IPS DF 6.9 (cell line): Measurements from ENCODE around the gene GPR160.

ENCODE experiments used
- DNase-seq: peaks from one replicate; pipeline ENCODE4 v3.0.0-alpha.2; 2013; ENCODE audit warnings: low read depth, low spot score
- H3K27ac ChIP-seq: one replicate; pipeline ENCODE4 v1.5.1; 2013; ENCODE audit warnings: low read length, control low read depth
- H3K27me3 ChIP-seq: 2 replicates; pipeline ENCODE4 v1.6.1; 2013; ENCODE audit warnings: mild to moderate bottlenecking, low read length; ENCODE audit not compliant: control insufficient read depth, insufficient read depth
- H3K36me3 ChIP-seq: 2 replicates; pipeline ENCODE4 v1.6.1; 2013; ENCODE audit warnings: low read length; ENCODE audit not compliant: control insufficient read depth, insufficient read depth
- H3K4me1 ChIP-seq: 2 replicates; pipeline ENCODE4 v1.6.1; 2013; ENCODE audit warnings: low read length; ENCODE audit not compliant: control insufficient read depth, insufficient read depth
- H3K4me3 ChIP-seq: 2 replicates; pipeline ENCODE4 v1.5.1; 2013; ENCODE audit warnings: mild to moderate bottlenecking, low read length
- H3K9me3 ChIP-seq: 2 replicates; pipeline ENCODE4 v1.6.1; 2013; ENCODE audit warnings: low read length, inconsistent platforms; ENCODE audit not compliant: control insufficient read depth, insufficient read depth
- whole genome bisulfite sequencing: extraction: QIAGEN DNeasy Blood & Tissue Kit; methylation state at CpG from one replicate; pipeline ENCODE4 v1.1.7; 2013; ENCODE audit warnings: mixed read lengths, missing lambda C conversion rate; ENCODE audit not compliant: insufficient read length, insufficient coverage; 5-methylcytosine and 5-hydroxymethylcytosine counted together

Gene GPR160

DNA sequence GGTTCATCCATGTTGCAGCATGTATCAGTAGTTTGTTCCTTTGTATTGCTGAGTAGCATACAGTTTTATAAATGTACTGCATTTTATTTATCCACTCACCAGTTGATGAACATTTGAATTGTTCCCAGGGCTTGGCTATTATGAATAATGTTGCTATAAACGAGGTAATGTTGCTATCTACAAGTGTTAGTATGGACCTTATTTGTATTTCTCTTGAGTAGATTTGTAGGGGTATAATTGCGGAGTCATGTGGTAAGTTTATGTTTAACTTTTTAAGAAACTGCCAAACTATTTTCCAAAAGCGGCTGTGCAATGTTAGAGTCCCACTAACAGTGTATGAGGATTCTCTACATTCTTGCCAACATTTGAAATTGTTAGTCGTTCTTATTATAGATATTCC lies 13.0 kb downstream of the GPR160 start:
- H3K27ac ChIP-seq = no peak overlapping the region
- WGBS = no CpG with 5 or more reads among the region's 4 CpGs
- no peaks in the 10 kb centered on the region for H3K27me3 ChIP-seq
- DNase-seq = no peak
- no peaks in the 10 kb centered on the region for H3K4me1 ChIP-seq
- no peaks in the 10 kb centered on the region for H3K36me3 ChIP-seq
- no peak overlapping the region for H3K4me3 ChIP-seq
- H3K9me3 ChIP-seq = no peaks in the 10 kb centered on the region

DNA sequence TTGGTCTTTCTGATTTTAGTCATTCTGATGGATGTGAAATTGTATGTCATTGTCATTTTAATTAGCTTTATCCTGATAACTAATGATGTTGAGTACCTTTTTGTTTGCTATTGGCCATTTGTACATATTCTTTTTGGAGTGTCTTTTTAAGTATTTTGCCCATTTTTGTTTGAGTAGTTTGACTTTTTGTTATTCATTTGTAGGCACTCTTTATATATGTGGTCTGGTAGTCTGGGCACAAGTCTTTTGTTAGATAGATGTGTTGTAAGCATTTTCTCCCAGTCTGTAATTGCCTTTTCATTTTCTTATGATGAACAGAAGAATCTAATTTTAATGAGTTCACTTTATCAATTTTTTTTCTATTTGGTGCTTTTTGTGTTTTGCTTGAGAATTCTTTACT lies 14.6 kb downstream of the GPR160 start:
- Histone ChIP-seq H3K9me3 (no peaks in the 10 kb centered on the region), H3K4me1 (no peaks in the 10 kb centered on the region; the same call in 1 of the 2 replicates), H3K27me3 (no peaks in the 10 kb centered on the region), H3K27ac (no peak overlapping the region), H3K36me3 (no peaks in the 10 kb centered on the region), H3K4me3 (no peak overlapping the region)
- DNase-seq = no peak

DNA sequence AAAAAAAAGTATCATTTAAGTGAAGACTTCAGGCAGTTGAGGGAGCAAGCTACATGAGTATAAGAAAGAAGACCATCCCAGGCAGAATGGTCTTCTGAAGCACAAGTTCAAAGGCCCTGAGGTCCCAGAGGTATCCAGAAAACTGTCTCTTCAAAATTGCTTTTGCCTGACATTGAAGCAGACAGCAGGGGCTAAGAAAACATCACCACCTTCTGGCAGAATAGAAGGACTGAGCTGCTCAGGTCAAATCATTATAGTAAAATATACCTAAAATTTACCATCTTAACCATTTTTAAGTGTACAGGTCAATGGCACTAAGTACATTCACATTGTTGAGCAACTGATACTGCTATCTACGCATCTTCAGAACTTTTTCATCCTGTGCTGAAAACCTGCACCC lies 16.4 kb downstream of the GPR160 start:
- Histone ChIP-seq H3K36me3 (no peaks in the 10 kb centered on the region), H3K9me3 (no peaks in the 10 kb centered on the region), H3K27me3 (no peaks in the 10 kb centered on the region), H3K4me1 (peaks cover 2% of the 10 kb centered on the region; the same call in 1 of the 2 replicates), H3K27ac (no peak overlapping the region), H3K4me3 (no peak overlapping the region)
- no peak for DNase-seq
- no CpG with 5 or more reads among the region's 1 CpG for WGBS

DNA sequence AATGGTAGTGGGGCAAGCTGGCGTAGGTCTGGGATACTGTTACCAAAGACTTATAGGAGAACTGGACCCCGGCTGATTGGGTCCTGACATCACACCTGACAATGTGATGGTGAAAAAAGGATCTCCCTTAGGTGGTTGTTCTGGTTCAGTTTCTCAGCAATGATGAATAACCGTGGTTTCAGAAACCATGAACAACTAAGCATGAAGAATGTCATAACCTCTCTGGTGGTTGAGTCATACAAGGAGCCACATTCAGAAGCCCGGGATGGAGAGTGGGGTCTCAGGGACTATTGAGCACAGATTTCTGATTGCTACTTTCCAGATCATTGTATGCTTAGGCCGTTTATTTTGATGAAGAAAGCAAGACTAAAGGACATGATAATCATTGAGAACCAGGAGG lies 17.4 kb downstream of the GPR160 start:
- Histone ChIP-seq H3K27ac (no peak overlapping the region), H3K4me3 (no peak overlapping the region), H3K4me1 (peaks cover 5% of the 10 kb centered on the region; the same call in 1 of the 2 replicates), H3K27me3 (no peaks in the 10 kb centered on the region), H3K9me3 (no peaks in the 10 kb centered on the region), H3K36me3 (no peaks in the 10 kb centered on the region)
- no peak for DNase-seq
- no CpG with 5 or more reads among the region's 5 CpGs for WGBS

DNA sequence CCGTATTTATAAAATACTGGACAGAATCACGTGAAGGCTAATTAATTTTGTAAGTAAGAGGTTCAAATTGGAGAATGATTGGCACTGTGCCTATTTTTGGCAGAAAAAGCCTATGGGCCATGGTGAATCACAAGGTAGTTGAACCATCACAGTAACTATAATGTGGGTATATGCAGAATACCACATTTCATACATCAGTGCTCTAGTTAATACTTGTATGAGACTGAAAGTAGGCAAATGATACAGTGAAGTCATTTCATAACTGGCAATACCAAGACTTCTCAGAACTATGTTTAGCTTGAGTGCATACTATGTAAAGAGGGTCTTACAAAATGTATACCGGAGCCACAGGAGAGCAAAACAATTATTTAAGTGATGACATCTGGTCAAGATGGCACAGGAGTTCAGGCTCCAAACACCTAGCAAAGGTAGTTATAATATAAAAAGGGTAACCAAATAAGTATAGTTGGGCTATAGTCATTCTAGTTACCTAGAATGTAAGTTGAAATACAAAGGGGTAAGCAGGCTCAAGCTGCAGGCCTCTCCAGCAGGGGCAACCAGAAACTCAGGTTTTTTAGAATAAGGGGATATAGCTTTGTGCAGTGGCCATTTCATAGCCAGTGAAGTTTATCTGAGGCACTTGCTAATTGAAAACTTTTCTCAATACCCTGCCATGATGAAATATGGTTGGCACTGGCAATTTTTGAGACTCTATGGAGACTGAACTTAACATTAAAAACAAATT lies 19.1 kb downstream of the GPR160 start:
- WGBS = no CpG with 5 or more reads among the region's 3 CpGs
- H3K4me3 ChIP-seq = no peak overlapping the region
- H3K36me3 ChIP-seq = no peaks in the 10 kb centered on the region
- peaks cover 5% of the 10 kb centered on the region; the same call in 1 of the 2 replicates for H3K4me1 ChIP-seq
- H3K27me3 ChIP-seq = no peaks in the 10 kb centered on the region
- H3K27ac ChIP-seq = no peak overlapping the region
- no peak for DNase-seq
- no peaks in the 10 kb centered on the region for H3K9me3 ChIP-seq

DNA sequence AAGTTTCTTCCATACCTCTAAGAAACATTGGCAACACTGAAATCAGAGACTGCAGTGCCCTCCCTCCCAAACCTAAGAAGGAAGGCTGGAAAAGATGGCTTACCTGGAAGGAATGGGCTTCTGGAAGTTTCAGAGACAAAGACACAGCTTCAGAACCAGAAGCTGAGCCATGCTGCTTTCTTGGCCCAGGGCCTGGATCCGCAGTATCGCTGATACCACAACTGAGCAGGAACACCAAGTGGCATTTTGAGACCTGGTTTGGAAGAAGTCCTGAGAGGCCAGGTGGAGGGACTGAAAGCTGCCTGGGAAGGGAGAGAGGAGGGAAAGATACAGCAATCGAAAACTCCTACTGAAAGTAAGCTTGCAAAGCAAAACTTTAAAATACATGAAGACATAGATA lies 19.8 kb downstream of the GPR160 start:
- H3K9me3 ChIP-seq = no peaks in the 10 kb centered on the region
- H3K27me3 ChIP-seq = no peaks in the 10 kb centered on the region
- no peak overlapping the region for H3K27ac ChIP-seq
- H3K36me3 ChIP-seq = no peaks in the 10 kb centered on the region
- no peak for DNase-seq
- H3K4me3 ChIP-seq = no peak overlapping the region
- WGBS = no CpG with 5 or more reads among the region's 3 CpGs
- peaks cover 5% of the 10 kb centered on the region; the same call in 1 of the 2 replicates for H3K4me1 ChIP-seq

DNA sequence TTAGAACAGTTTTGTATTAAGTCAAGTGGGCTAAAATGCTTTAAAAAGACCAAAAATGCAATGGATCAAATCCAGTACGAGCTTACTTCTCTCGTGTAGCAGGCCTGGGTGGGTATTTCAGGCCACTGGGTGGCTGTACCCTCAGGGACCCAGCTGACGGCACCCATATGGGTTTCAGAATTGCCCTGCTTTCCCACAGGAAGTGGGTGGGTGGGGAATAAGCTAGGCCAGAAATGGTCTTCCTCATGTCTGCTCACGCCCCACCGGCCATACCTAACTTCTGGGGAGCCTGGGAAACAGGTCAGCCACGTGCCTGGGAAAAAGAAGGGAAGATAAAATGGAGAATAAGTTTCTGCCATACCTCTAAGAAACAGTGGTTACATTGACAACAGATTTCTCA lies 20.3 kb downstream of the GPR160 start:
- no peaks in the 10 kb centered on the region for H3K9me3 ChIP-seq
- no peaks in the 10 kb centered on the region for H3K27me3 ChIP-seq
- no peak overlapping the region for H3K4me3 ChIP-seq
- WGBS = no CpG with 5 or more reads among the region's 6 CpGs
- H3K4me1 ChIP-seq = peaks cover 5% of the 10 kb centered on the region; the same call in 1 of the 2 replicates
- H3K27ac ChIP-seq = no peak overlapping the region
- no peak for DNase-seq
- no peaks in the 10 kb centered on the region for H3K36me3 ChIP-seq

DNA sequence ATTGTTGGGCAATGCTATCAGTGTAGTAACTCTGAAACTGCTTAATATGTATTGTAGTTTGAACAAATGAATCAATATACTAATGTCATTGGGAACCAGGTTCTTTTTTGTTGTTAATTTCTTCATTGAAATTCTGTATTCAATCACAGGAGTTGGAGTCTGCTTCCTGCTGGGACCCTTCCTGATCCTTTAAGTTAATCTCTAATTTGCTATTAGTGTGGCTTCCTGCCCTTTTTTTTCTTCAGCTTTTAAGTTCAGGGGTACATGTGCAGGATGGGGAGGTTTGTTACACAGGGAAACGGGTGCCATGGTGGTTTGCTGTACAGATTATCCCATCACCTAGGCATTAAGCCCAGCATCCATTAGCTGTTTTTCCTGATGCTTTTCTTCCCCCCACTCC lies 21.7 kb downstream of the GPR160 start:
- Histone ChIP-seq H3K4me3 (no peak overlapping the region), H3K9me3 (no peaks in the 10 kb centered on the region), H3K27ac (no peak overlapping the region), H3K36me3 (no peaks in the 10 kb centered on the region), H3K4me1 (peaks cover 5% of the 10 kb centered on the region), H3K27me3 (no peaks in the 10 kb centered on the region)
- DNase-seq = no peak
- WGBS = no CpG with 5 or more reads among the region's 1 CpG

DNA sequence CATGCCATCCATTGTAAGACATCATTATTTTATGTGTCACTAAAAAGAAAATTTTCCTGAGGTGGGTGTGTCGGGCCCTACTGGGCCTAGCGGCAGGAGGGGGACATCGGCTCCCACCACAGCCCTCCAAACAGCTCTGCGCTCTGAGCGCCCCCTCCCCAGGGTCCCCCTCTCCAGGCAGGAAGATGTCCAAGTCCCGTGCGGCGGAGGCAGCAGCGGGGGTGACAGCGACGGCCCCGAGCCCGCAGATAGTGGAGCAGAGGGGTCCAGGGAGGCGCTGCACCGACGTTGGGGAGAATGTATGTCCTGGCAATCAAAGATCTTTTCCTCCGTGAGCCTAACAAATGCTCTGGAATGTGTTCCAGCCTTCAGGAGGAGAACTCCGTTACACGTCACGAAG lies 24.3 kb downstream of the GPR160 start:
- Histone ChIP-seq H3K27ac (no peak overlapping the region), H3K4me1 (peaks cover 5% of the 10 kb centered on the region), H3K36me3 (no peaks in the 10 kb centered on the region), H3K27me3 (no peaks in the 10 kb centered on the region), H3K4me3 (no peak overlapping the region), H3K9me3 (no peaks in the 10 kb centered on the region)
- no peak for DNase-seq
- no CpG with 5 or more reads among the region's 20 CpGs for whole genome bisulfite sequencing

DNA sequence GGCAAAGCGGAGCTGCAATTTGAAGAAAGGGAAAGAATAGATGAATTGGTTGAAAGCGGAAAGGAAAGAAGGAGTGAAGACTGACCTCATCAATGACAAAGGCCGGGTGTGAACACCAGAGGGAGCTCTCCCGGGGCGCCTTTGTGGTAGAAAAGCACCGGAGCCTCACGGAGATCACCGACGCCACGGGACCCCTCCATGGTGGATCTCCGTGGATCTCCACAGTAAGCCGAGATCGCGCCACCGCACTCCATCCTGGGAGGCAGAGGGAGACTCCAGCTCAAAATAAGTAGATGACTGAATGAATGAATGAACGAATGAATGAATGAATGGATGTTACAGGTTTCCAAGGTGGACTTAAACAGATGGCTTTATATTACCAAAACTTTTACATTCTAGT lies 25.0 kb downstream of the GPR160 start:
- no peaks in the 10 kb centered on the region for H3K36me3 ChIP-seq
- no peak overlapping the region for H3K27ac ChIP-seq
- DNase-seq = no peak
- H3K9me3 ChIP-seq = no peaks in the 10 kb centered on the region
- H3K27me3 ChIP-seq = no peaks in the 10 kb centered on the region
- no peak overlapping the region for H3K4me3 ChIP-seq
- H3K4me1 ChIP-seq = peaks cover 3% of the 10 kb centered on the region
- WGBS = no CpG with 5 or more reads among the region's 16 CpGs

DNA sequence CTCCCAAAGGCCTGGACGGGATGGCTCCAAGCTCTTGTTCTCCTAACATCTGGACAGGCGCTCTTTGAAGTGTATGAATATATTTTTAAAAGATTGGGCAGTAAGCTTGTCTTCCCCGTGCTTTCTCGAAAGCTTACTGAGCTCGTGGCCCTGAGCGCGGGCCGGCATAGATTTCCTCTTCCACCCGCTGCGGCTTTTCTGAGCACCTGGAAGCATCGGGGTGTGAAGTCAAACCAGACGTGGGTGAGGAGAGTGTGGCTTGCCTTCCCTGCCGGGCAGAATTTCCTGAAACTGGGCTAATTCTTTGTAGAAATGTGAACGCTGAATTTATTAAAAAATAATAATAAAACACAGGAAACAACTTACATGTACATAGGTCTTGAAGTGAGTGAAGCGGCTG lies 25.9 kb downstream of the GPR160 start:
- H3K27me3 ChIP-seq = no peaks in the 10 kb centered on the region
- no CpG with 5 or more reads among the region's 15 CpGs for WGBS
- H3K4me1 ChIP-seq = peaks cover 3% of the 10 kb centered on the region
- no peak overlapping the region for H3K27ac ChIP-seq
- no peak for DNase-seq
- no peaks in the 10 kb centered on the region for H3K9me3 ChIP-seq
- no peaks in the 10 kb centered on the region for H3K36me3 ChIP-seq
- H3K4me3 ChIP-seq = no peak overlapping the region
